ENCODE measurements around the gene HOXA7. TPM values are rescaled to one million over a fixed set of nuclear protein-coding genes. Genes with fewer than 3 reads are reported as not detected.

The HOXA7 gene
- total RNA-seq, 1 experiment from 2014 or later: not detected

GRCh38 chr7:27198138-27198841 lies 41.8 kb upstream of the HOXA7 start:
- Histone ChIP-seq H3K4me3 (no peak overlapping the region), H3K27me3 (ENCODE audit: insufficient read depth, low read depth) (peaks cover 13% of the 10 kb centered on the region; the same call in 1 of the 2 replicates), H3K79me2 (ENCODE audit: low read depth) (no peaks in the 10 kb centered on the region), H2AFZ (no peak overlapping the region), H3K4me1 (replicated peaks; ENCODE audit: insufficient read depth) (no peaks in the 10 kb centered on the region), H3K4me2 (no peak overlapping the region), H3K36me3 (ENCODE audit: low read depth) (no peaks in the 10 kb centered on the region), H3K27ac (no peak overlapping the region), H4K20me1 (ENCODE audit: insufficient read depth) (no peaks in the 10 kb centered on the region), H3K9me3 (ENCODE audit: insufficient read depth, low read depth) (no peaks in the 10 kb centered on the region), H3K9me2 (ENCODE audit: insufficient read depth) (no peaks in the 10 kb centered on the region), H3F3A (ENCODE audit: insufficient read depth, low read depth) (peaks cover 19% of the 10 kb centered on the region; the same call in 1 of the 2 replicates)
- POLR2A ChIA-PET (ENCODE audit: unreplicated experiment): interaction anchor here (0.6 kb wide), 1 partner anchor 900 kb away, joined by 3 read pairs; no protein-coding TSS in a partner anchor
- no TSS peak for BruUV-seq (replicated peaks)
- intact Hi-C loops (cut with micrococcal nuclease; ENCODE audit: unreplicated experiment): loop anchor here (5.0 to 10.0 kb wide), 3 partner anchors 547 to 1657 kb away; partner anchors contain the start of gene TAX1BP1
- no peak for DNase-seq
- no peak for TF ChIP-seq EZH2 (IDR thresholded peaks at IDR 0.05; ENCODE audit: low read depth)
- TF ChIP-seq CTCF (conservative IDR thresholded peaks at IDR 0.05): no peak
- CTCF ChIA-PET: interaction anchor here (0.6 to 1.1 kb wide), 6 partner anchors 13 to 882 kb away, joined by 3 to 11 read pairs (median 4); partner anchors contain the start of gene HOXA11

- Histone ChIP-seq H3K79me2 (ENCODE audit: low read depth) (no peaks in the 10 kb centered on the region), H3K9me3 (ENCODE audit: insufficient read depth, low read depth) (no peaks in the 10 kb centered on the region), H3K27ac (no peak overlapping the region), H3K4me2 (no peak overlapping the region), H3K9me2 (ENCODE audit: insufficient read depth) (no peaks in the 10 kb centered on the region), H3K4me1 (replicated peaks; ENCODE audit: insufficient read depth) (no peaks in the 10 kb centered on the region), H3K4me3 (no peak overlapping the region), H3K36me3 (ENCODE audit: low read depth) (no peaks in the 10 kb centered on the region), H4K20me1 (ENCODE audit: insufficient read depth) (no peaks in the 10 kb centered on the region), H3F3A (ENCODE audit: insufficient read depth, low read depth) (peaks cover 19% of the 10 kb centered on the region; the same call in 1 of the 2 replicates), H2AFZ (no peak overlapping the region), H3K27me3 (ENCODE audit: insufficient read depth, low read depth) (peaks cover 13% of the 10 kb centered on the region; the same call in 1 of the 2 replicates)
- intact Hi-C loops (cut with micrococcal nuclease; ENCODE audit: unreplicated experiment): loop anchor here (2.0 to 10.0 kb wide), 4 partner anchors 547 to 1657 kb away; partner anchors contain the start of gene TAX1BP1
- no peak for DNase-seq
- CTCF ChIA-PET: no interaction called here
- POLR2A ChIA-PET (ENCODE audit: unreplicated experiment): no interaction called here
- no peak for TF ChIP-seq EZH2 (IDR thresholded peaks at IDR 0.05; ENCODE audit: low read depth)
- no peak for TF ChIP-seq CTCF (conservative IDR thresholded peaks at IDR 0.05)
- no TSS peak for BruUV-seq (replicated peaks)
Observed at GRCh38 chr7:27197137-27198042, 40.9 kb upstream of the HOXA7 start.

GRCh38 chr7:27196287-27196767 lies 39.9 kb upstream of the HOXA7 start:
- Histone ChIP-seq H4K20me1 (ENCODE audit: insufficient read depth) (no peaks in the 10 kb centered on the region), H3K79me2 (ENCODE audit: low read depth) (no peaks in the 10 kb centered on the region), H3K9me2 (ENCODE audit: insufficient read depth) (no peaks in the 10 kb centered on the region), H3K4me2 (peak overlapping the region; percentile 21; the same call in 1 of the 2 replicates), H3K27ac (no peak overlapping the region), H3K27me3 (ENCODE audit: insufficient read depth, low read depth) (peaks cover 13% of the 10 kb centered on the region; the same call in 1 of the 2 replicates), H3F3A (ENCODE audit: insufficient read depth, low read depth) (peaks cover 19% of the 10 kb centered on the region; the same call in 1 of the 2 replicates), H3K36me3 (ENCODE audit: low read depth) (no peaks in the 10 kb centered on the region), H3K4me1 (replicated peaks; ENCODE audit: insufficient read depth) (no peaks in the 10 kb centered on the region), H2AFZ (no peak overlapping the region), H3K4me3 (no peak overlapping the region), H3K9me3 (ENCODE audit: insufficient read depth, low read depth) (no peaks in the 10 kb centered on the region)
- POLR2A ChIA-PET (ENCODE audit: unreplicated experiment): interaction anchor here (0.5 to 0.6 kb wide), 2 partner anchors 549 to 750 kb away, joined by 3 to 4 read pairs; no protein-coding TSS in a partner anchor
- peak; percentile 59 to 76 for DNase-seq
- BruUV-seq (replicated peaks): no TSS peak
- TF ChIP-seq EZH2 (IDR thresholded peaks at IDR 0.05; ENCODE audit: low read depth) (no peak), CTCF (conservative IDR thresholded peaks at IDR 0.05) (peak; percentile 99)
- CTCF ChIA-PET: interaction anchor here (0.5 to 2.2 kb wide), 28 partner anchors 10 to 978 kb away, joined by 3 to 23 read pairs (median 4); no protein-coding TSS in a partner anchor
- intact Hi-C loops (cut with micrococcal nuclease; ENCODE audit: unreplicated experiment): loop anchor here (1.0 to 10.0 kb wide), 8 partner anchors 380 to 1658 kb away; partner anchors contain the start of gene TAX1BP1
